ENCODE measurements around the gene CRIP1. TPM values are rescaled to one million over a fixed set of nuclear protein-coding genes. Genes with fewer than 3 reads are reported as not detected.

The CRIP1 gene
- polyA plus RNA-seq, 1 experiment = 0.90 TPM

DNA sequence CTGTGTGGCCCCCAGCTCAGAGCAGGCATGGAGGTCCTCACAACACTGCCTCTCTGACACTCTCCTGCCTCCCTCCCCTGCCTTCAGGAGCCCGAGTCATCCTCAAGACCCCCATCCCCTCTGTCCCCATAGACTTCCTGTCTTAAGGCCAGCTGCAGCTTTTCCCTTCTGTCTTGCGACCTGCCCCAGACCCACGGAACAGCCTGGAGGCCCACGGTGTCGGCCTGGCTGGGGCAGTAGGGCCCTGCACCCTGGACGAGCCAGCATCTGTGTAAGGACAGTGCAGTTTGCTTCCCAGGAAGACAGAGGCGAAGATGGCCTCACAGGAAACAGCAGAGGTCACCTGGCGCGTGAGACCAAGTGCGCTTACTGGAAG is 14.0 kb downstream of the CRIP1 start:
- no peak for DNase-seq (ENCODE audit: low read depth)
- ChIA-PET CTCF (no interaction called here), POLR2A (no interaction called here)
- Histone ChIP-seq H3K27me3 (ENCODE audit: control insufficient read depth, insufficient read depth, low read length) (no peaks in the 10 kb centered on the region), H3K36me3 (ENCODE audit: control insufficient read depth, insufficient read depth, low read length) (no peaks in the 10 kb centered on the region; the same call in 1 of the 2 replicates), H3K4me3 (ENCODE audit: low read depth, low read length) (no peak overlapping the region)
- no peak for TF ChIP-seq CTCF (IDR thresholded peaks at IDR 0.05; ENCODE audit: insufficient read depth, low read depth, low read length)

DNA sequence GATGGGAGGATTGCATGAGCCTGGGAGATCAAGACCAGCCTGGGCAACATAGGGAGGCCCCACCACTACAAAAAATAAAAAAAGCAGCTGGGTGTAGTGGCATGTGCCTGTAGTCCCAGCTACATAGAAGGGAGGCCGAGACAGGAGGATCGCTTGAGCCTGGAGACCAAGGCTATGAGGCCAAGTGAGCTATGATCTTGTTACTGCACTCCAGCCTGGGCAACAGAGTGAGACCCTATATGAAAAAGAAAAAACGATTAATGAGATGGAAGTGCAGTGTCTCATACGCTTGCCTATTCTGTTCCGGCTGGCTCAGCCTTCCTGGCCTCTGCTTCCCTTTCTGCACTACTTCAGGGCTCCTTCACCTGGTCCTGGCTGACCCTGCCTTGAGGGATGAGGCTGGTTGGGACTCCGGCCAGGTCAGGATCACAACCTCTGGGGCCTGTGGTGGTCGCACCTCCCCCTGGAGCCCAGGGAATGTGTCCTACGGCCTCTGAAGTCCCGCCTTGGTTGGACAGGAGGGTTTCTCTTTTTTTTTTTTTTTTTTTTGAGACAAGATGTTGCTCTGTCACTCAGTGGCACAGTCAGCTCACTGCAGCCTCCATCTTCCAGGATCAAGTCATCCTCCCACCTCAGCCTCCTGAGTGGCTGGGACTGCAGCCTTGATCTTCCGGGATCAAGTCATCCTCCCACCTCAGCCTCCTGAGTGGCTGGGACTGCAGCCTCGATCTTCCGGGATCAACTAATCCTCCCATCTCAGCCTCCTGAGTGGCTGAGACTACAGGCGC is 15.0 kb downstream of the CRIP1 start:
- ChIA-PET POLR2A (no interaction called here), CTCF (no interaction called here)
- H3K4me3 ChIP-seq (ENCODE audit: low read depth, low read length) = no peak overlapping the region
- H3K27me3 ChIP-seq (ENCODE audit: control insufficient read depth, insufficient read depth, low read length) = no peaks in the 10 kb centered on the region
- no peaks in the 10 kb centered on the region; the same call in 1 of the 2 replicates for H3K36me3 ChIP-seq (ENCODE audit: control insufficient read depth, insufficient read depth, low read length)
- DNase-seq (ENCODE audit: low read depth) = no peak
- no peak for TF ChIP-seq CTCF (IDR thresholded peaks at IDR 0.05; ENCODE audit: insufficient read depth, low read depth, low read length)

GRCh38 chr14:105502446-105503295 is 16.0 kb downstream of the CRIP1 start:
- DNase-seq (ENCODE audit: low read depth) = no peak
- no peaks in the 10 kb centered on the region; the same call in 1 of the 2 replicates for H3K36me3 ChIP-seq (ENCODE audit: control insufficient read depth, insufficient read depth, low read length)
- TF ChIP-seq CTCF (IDR thresholded peaks at IDR 0.05; ENCODE audit: insufficient read depth, low read depth, low read length) = no peak
- ChIA-PET CTCF (no interaction called here), POLR2A (no interaction called here)
- H3K27me3 ChIP-seq (ENCODE audit: control insufficient read depth, insufficient read depth, low read length) = no peaks in the 10 kb centered on the region; the same call in 1 of the 2 replicates
- no peak overlapping the region for H3K4me3 ChIP-seq (ENCODE audit: low read depth, low read length)

- no peak overlapping the region for H3K4me3 ChIP-seq (ENCODE audit: low read depth, low read length)
- DNase-seq (ENCODE audit: low read depth) = no peak
- POLR2A ChIA-PET = no interaction called here
- no peaks in the 10 kb centered on the region; the same call in 1 of the 2 replicates for H3K36me3 ChIP-seq (ENCODE audit: control insufficient read depth, insufficient read depth, low read length)
- CTCF ChIA-PET = interaction anchor here (1.3 kb wide), 1 partner anchor 22 kb away, joined by 4 read pairs; no protein-coding TSS in a partner anchor
- no peaks in the 10 kb centered on the region; the same call in 1 of the 2 replicates for H3K27me3 ChIP-seq (ENCODE audit: control insufficient read depth, insufficient read depth, low read length)
- no peak for TF ChIP-seq CTCF (IDR thresholded peaks at IDR 0.05; ENCODE audit: insufficient read depth, low read depth, low read length)
Measured at GRCh38 chr14:105503296-105503640, 16.6 kb downstream of the CRIP1 start.

All from BJ (cell line).